GM21619 (cell line): ENCODE data around the gene ZNF587.
"Not testable (repeated sequence)": the region's sequence is repeated elsewhere in the genome, so short reads cannot be mapped to it uniquely, and the experiment has no call there.

Source experiments
- ATAC-seq: cut with Tn5 transposase; IDR thresholded peaks from one replicate; pipeline ENCODE4 v1.9.1; 2021; ENCODE audit not compliant: unreplicated experiment

The ZNF587 gene

GRCh38 chr19:57821501-57821900 lies 28.2 kb upstream of the ZNF587 start:
- ATAC-seq: not testable (repeated sequence)

GRCh38 chr19:57823155-57823554 lies 26.5 kb upstream of the ZNF587 start:
- ATAC-seq: not testable (repeated sequence)

GRCh38 chr19:57823608-57824007 lies 26.1 kb upstream of the ZNF587 start:
- not testable (repeated sequence) for ATAC-seq

- ATAC-seq: no peak
Observed at GRCh38 chr19:57825511-57825910, 24.1 kb upstream of the ZNF587 start.

- no peak for ATAC-seq
Observed at GRCh38 chr19:57829316-57829715, 20.3 kb upstream of the ZNF587 start.

GRCh38 chr19:57830071-57830602 lies 19.5 kb upstream of the ZNF587 start, which contains the start of gene ZNF587B:
TSS of gene ZNF587B (plus strand) at chr19:57830299. CDS start at chr19:57830529, 230 bp downstream.
- ATAC-seq: no peak

GRCh38 chr19:57836991-57837390 lies 12.7 kb upstream of the ZNF587 start:
- ATAC-seq: not testable (repeated sequence)

GRCh38 chr19:57838622-57839191 lies 11.0 kb upstream of the ZNF587 start:
- ATAC-seq: not testable (repeated sequence)

GRCh38 chr19:57841122-57841763 lies 8.4 kb upstream of the ZNF587 start:
- no peak for ATAC-seq

GRCh38 chr19:57847164-57847563 lies 2.5 kb upstream of the ZNF587 start:
- not testable (repeated sequence) for ATAC-seq

- ATAC-seq: peak; percentile 19
Observed at GRCh38 chr19:57849162-57849665, 445 bp upstream of the ZNF587 start.

- ATAC-seq: no peak
Observed at GRCh38 chr19:57850553-57851017, 926 bp downstream of the ZNF587 start.

GRCh38 chr19:57851812-57852603 lies 2.3 kb downstream of the ZNF587 start:
- not testable (repeated sequence) for ATAC-seq

GRCh38 chr19:57854117-57854516 lies 4.5 kb downstream of the ZNF587 start:
- not testable (repeated sequence) for ATAC-seq

GRCh38 chr19:57862351-57862750 lies 12.7 kb downstream of the ZNF587 start:
- ATAC-seq: not testable (repeated sequence)

GRCh38 chr19:57867868-57868492 lies 18.3 kb downstream of the ZNF587 start:
- ATAC-seq: no peak

- ATAC-seq: not testable (repeated sequence)
Observed at GRCh38 chr19:57869655-57870054, 20.0 kb downstream of the ZNF587 start.

GRCh38 chr19:57870225-57870624 lies 20.6 kb downstream of the ZNF587 start:
- ATAC-seq: no peak

- ATAC-seq: no peak
Observed at GRCh38 chr19:57872450-57872849, 22.8 kb downstream of the ZNF587 start.

- ATAC-seq: not testable (repeated sequence)
Observed at GRCh38 chr19:57873883-57874799, 24.5 kb downstream of the ZNF587 start.
